PC-9 (cell line): ENCODE results near the gene C10orf143.

Experiments used
- CTCF ChIP-seq: fragments of 200-600 bp; sonication (generic); conservative IDR thresholded peaks from 2 replicates; pipeline ENCODE4 v1.6.1; 2017; ENCODE audit warnings: mixed run types, antibody characterized with exemption, mild to moderate bottlenecking, moderate library complexity
- EZH2 ChIP-seq: fragments of 200-600 bp; sonication (generic); IDR thresholded peaks from 2 replicates; pipeline ENCODE4 v1.8.0; 2017; ENCODE audit warnings: antibody characterized with exemption, low read depth

DNA sequence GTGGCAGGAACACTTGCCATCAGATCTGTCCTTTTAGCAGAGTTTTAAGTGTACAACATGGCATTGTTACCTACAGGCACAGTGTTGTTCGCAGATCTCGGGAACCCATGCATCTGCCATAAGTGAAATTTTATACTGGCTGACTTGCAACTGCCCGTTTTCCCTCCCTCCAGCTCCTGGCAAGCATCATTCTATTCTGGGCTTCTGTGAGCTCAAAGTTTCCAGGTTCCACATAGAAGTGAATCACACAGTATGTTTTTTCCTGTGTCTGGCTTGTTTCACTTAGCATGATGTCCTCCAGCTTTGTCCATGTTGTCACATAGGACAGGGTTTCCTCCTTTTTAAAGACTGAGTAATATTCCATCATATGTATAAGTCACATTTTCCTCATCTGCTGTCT, 56.6 kb downstream of the C10orf143 start:
- TF ChIP-seq CTCF = no peak
- no peak for TF ChIP-seq EZH2
